ENCODE results near the gene SLC25A25. TPM values are rescaled to one million over a fixed set of nuclear protein-coding genes. Genes with fewer than 3 reads are reported as not detected.

The SLC25A25 gene
- total and polyA plus RNA-seq, 5 experiments from 2014 or later: 12.1 to 18.9 (median 17.8) TPM

DNA sequence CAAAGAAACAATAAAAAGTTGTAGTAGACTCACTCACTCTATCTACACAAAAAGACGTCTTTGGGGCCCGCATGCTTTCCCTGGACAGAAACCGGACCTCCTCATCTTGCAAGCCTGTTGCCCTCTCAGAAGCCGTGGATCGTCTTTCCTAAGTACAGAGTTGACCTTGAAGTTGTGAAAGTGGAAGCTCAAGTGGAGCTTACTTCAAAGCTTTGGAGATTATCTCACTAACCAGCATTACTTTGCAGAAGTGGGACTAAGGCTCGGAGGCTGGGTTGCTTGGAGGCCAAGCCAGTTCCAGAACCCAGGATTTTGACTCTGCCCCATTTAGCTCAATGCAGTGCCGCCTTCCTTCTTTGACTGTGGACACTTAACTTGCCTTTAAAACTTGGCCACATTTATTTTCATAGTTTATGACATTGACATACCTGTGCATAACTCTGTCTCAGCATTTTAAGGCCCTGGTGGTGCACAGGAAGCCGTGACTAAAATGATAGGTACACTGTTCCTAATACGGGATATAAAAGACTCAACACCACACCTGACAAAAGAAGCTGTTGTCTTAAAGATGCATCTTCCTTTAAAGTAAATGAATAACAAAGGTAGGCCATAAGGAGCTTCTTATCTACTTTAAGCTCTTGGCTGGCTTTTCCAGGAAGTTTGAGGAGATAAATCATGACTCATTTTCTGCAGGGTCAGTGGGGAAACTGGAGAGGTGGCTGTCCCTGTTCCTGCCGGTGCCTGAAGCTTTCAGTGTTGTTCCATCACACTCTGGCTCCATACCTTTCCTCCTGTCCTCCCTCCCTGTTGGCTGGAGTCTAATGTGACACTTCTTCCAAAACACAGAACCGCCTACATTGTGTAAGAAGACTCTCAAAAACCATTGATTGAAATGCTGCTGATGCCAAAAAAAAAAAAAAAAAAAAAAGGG, 10.7 kb downstream of the SLC25A25 start:
- H3K27me3 Mint-ChIP-seq: no peaks in the 10 kb centered on the region
- peak overlapping the region in 7 of 10 donors; percentile 26 to 68 (median 39) for H3K4me3 Mint-ChIP-seq
- ATAC-seq (peak in 1 of 2 donors; percentile 28), DNase-seq (no peak)
- POLR2A ChIA-PET: interaction anchor here (0.9 to 2.2 kb wide), 5 partner anchors 11 to 23 kb away, joined by 4 to 9 read pairs (median 4); partner anchors contain the start of genes NAIF1 and SLC25A25
- no peaks in the 10 kb centered on the region for H3K9me3 Mint-ChIP-seq
- H3K36me3 Mint-ChIP-seq: peaks cover 0 to 36% (median 3%) of the 10 kb centered on the region in 3 donors
- H3K27ac Mint-ChIP-seq: peak overlapping the region in 8 of 10 donors; percentile 10 to 90 (median 72)
- H3K4me1 Mint-ChIP-seq: peaks cover 19 to 61% (median 52%) of the 10 kb centered on the region in 4 donors

DNA sequence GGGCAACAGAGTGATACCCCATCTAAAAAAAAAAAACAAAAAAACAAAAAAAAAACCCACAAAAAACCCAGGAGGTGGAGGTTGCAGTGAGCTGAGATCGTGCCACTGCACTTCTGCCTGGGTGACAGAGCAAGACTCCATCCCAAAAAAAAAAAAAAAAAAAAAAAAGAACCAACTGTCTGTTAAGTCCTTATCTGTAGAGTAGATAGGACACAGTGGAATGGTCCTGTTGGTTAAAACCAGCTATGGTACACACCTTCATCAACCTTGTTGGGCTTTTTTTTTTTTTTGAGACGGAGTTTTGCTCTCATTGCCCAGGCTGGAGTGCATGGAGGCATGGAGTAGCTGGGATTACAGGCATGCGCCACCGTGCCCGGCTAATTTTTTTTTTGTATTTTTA, 12.2 kb downstream of the SLC25A25 start:
- no peaks in the 10 kb centered on the region for H3K27me3 Mint-ChIP-seq
- H3K27ac Mint-ChIP-seq: peak overlapping the region in 1 of 10 donors; percentile 81
- H3K4me1 Mint-ChIP-seq: peaks cover 22 to 57% (median 54%) of the 10 kb centered on the region in 4 donors
- DNase-seq: no peak
- H3K36me3 Mint-ChIP-seq: peaks cover 0 to 33% (median 0%) of the 10 kb centered on the region in 3 donors
- H3K4me3 Mint-ChIP-seq: no peak overlapping the region
- no peak for ATAC-seq
- H3K9me3 Mint-ChIP-seq: no peaks in the 10 kb centered on the region
- POLR2A ChIA-PET: interaction anchor here (0.7 to 2.1 kb wide), 2 partner anchors 12 to 18 kb away, joined by 4 to 9 read pairs; no protein-coding TSS in a partner anchor

DNA sequence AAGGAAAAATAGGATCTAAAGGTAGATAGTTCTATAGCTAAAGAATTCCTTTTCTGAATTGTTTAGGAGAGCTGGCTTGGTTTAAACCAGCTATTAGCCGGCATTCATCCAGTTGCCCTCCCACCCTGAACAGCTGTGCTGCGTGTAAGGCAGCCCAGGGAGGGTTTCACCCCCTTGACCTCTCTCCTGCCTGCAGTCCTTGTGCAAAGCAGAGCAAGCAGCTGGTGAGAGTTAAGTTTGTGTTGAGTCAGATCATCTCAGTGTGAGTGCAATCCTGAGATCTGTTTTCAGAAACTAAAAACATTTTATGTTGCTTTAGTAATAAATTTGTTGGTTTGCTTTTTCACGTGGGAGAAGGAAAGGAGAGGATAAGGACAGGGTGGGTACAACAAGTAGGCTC, 13.0 kb downstream of the SLC25A25 start:
- H3K27ac Mint-ChIP-seq: peak overlapping the region; percentile 34 to 90 (median 78)
- H3K36me3 Mint-ChIP-seq: peaks cover 0 to 36% (median 2%) of the 10 kb centered on the region in 3 donors
- POLR2A ChIA-PET: interaction anchor here (0.7 kb wide), 1 partner anchor 10 kb away, joined by 3 read pairs; no protein-coding TSS in a partner anchor
- H3K4me3 Mint-ChIP-seq: peak overlapping the region in 1 of 10 donors; percentile 22
- H3K9me3 Mint-ChIP-seq: no peaks in the 10 kb centered on the region
- no peaks in the 10 kb centered on the region for H3K27me3 Mint-ChIP-seq
- peaks cover 22 to 64% (median 58%) of the 10 kb centered on the region in 4 donors for H3K4me1 Mint-ChIP-seq
- no peak for DNase-seq
- ATAC-seq: no peak

DNA sequence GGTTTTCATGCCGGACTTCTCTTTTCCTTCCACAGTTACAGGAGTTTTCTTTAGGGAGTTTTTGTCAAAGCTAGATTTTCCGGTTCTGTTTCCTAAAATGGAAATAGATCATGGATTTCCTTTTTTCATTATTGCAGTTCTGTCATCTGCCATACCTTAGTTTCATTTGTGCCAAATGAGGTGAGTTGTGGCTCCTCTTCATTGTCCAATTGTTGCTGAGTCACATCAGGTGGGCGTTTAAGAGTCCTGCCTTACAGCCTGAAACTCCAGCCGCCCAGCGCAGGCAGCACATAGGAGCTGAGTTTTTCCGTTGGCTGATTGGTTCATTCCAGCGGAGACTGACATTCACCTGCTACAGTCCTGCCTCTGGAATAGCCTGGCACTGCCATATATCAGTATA, 14.1 kb downstream of the SLC25A25 start:
- Mint-ChIP-seq H3K4me1 (peaks cover 22 to 59% (median 51%) of the 10 kb centered on the region in 4 donors), H3K36me3 (peaks cover 0 to 34% (median 2%) of the 10 kb centered on the region in 3 donors), H3K27me3 (no peaks in the 10 kb centered on the region), H3K27ac (peak overlapping the region in 8 of 10 donors; percentile 72 to 88 (median 80)), H3K4me3 (no peak overlapping the region), H3K9me3 (no peaks in the 10 kb centered on the region)
- no peak for DNase-seq
- POLR2A ChIA-PET: interaction anchor here (2.2 kb wide), 1 partner anchor 11 kb away, joined by 7 read pairs; no protein-coding TSS in a partner anchor
- ATAC-seq: no peak

DNA sequence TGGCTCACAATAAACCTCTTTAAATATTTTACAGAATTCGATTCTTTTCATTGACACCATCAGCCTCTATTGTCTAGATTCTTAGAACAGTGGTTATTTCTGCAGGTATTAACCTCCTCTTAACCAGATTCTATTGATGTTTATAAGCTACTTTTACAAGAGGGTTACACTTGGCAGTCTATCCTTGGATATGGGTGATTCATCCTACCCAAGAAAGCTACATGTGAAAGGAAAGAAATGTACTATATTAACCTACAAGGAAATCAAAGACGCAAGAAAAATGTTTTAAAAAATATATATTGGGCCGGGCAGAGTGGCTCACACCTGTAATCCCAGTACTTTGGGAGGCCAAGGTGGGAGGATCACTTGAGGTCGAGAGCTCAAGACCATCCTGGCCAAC, 16.7 kb downstream of the SLC25A25 start:
- ATAC-seq (no peak), DNase-seq (no peak)
- Mint-ChIP-seq H3K9me3 (no peaks in the 10 kb centered on the region), H3K27ac (peak overlapping the region in 2 of 10 donors; percentile 48 to 80), H3K4me1 (peaks cover 25 to 58% (median 53%) of the 10 kb centered on the region in 4 donors), H3K27me3 (no peaks in the 10 kb centered on the region), H3K4me3 (no peak overlapping the region), H3K36me3 (peaks cover 0 to 25% (median 2%) of the 10 kb centered on the region in 3 donors)
- POLR2A ChIA-PET: interaction anchor here (1.2 to 1.4 kb wide), 3 partner anchors 17 to 133 kb away, joined by 3 to 7 read pairs (median 3); partner anchors contain the start of genes EEIG1, NAIF1 and SLC25A25

DNA sequence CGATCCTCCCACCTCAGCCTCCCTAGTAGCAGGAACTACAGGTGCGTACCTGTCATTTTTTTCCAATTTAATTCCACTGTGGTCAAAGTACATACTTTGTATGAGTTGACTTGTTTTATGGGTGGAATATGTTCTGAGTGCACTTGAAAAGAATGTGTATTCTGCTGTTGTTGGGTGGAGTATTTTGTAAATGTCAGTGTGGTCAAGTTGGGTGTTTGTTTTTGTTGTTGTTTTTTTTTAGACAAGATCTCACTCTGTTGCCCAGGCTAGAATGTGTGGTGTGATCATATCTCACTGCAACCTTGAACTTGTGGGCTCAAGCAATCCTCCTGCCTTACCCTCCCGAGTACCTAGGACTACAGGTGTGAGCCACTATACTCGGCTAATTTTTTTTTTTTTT, 17.9 kb downstream of the SLC25A25 start:
- POLR2A ChIA-PET: interaction anchor here (0.7 kb wide), 2 partner anchors 116 to 301 kb away, joined by 3 to 6 read pairs; no protein-coding TSS in a partner anchor
- Mint-ChIP-seq H3K4me1 (peaks cover 25 to 63% (median 58%) of the 10 kb centered on the region in 4 donors), H3K4me3 (no peak overlapping the region), H3K27ac (peak overlapping the region in 5 of 10 donors; percentile 24 to 61 (median 27)), H3K36me3 (peaks cover 0 to 25% (median 2%) of the 10 kb centered on the region in 3 donors), H3K9me3 (no peaks in the 10 kb centered on the region), H3K27me3 (no peaks in the 10 kb centered on the region)
- ATAC-seq (no peak), DNase-seq (no peak)

DNA sequence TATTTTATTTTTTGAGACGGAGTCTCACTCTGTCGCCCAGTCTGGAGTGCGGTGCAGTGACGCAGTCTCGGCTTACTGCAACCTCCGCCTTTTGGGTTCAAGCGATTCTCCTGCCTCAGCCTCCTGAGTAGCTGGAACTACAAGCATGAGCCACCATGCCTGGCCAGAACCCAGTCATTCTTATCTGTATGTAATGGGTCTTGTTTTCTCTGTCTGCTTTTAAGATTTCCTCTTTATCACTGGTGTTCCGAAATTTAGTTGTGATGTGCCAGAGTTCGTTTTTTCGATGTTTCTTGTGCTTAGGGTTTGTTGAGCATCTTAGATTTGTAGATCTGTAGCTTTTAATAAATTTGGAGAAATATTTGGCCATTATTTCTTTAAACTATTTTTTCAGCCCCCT, 19.2 kb downstream of the SLC25A25 start:
- Mint-ChIP-seq H3K4me1 (peaks cover 28 to 63% (median 58%) of the 10 kb centered on the region in 4 donors), H3K4me3 (peak overlapping the region in 2 of 10 donors; percentile 8 to 68), H3K27me3 (no peaks in the 10 kb centered on the region), H3K9me3 (no peaks in the 10 kb centered on the region), H3K36me3 (peaks cover 0 to 18% (median 2%) of the 10 kb centered on the region in 3 donors), H3K27ac (peak overlapping the region in 8 of 10 donors; percentile 50 to 88 (median 68))
- POLR2A ChIA-PET: interaction anchor here (1.5 to 2.9 kb wide), 4 partner anchors 12 to 144 kb away, joined by 3 to 15 read pairs (median 4); partner anchors contain the start of genes NAIF1 and SLC25A25
- no peak for DNase-seq
- ATAC-seq: no peak

DNA sequence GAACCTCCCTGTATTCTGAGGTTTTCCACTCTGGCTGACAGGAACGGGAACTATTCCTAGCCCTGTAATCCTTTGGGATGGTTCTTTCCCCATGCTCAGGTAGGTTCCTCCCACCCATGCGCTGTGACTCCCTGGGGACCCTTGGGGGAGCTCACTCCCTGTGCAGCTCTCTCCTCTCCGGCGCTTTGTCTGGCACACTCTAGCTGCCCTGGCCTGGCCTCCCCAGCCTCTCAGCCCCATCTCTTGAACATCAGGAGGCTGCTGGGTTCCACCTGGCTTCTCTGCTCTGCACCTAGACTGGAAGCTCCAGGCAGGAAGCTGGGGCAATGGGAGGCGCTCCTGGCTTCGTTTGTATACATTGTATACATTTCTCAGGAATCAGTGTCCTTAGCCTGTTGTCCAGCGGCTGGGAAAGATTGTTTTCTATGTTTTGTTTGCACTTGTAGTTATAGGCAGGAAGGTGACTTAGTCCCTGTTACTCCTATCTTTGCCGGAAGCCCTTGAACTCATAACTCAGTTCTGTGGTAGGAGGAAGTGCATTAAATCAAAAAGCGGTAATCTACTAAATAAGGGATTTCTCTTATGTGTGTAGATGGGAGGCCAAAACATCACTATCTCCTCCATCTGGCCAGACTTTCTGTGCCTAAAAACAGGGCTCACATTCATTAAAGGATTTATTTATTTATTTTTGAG, 20.4 kb downstream of the SLC25A25 start:
- ATAC-seq: peak; percentile 18 to 34
- Mint-ChIP-seq H3K36me3 (peaks cover 0 to 17% (median 2%) of the 10 kb centered on the region in 3 donors), H3K9me3 (no peaks in the 10 kb centered on the region), H3K27me3 (no peaks in the 10 kb centered on the region), H3K4me1 (peaks cover 34 to 74% (median 69%) of the 10 kb centered on the region in 4 donors), H3K4me3 (peak overlapping the region in 9 of 10 donors; percentile 24 to 70 (median 59)), H3K27ac (peak overlapping the region; percentile 61 to 89 (median 78))
- DNase-seq: peak in 2 of 10 donors; percentile 32 to 38
- POLR2A ChIA-PET: interaction anchor here (0.6 to 2.9 kb wide), 10 partner anchors 11 to 644 kb away, joined by 3 to 15 read pairs (median 4); partner anchors contain the start of genes NAIF1 and SLC25A25

DNA sequence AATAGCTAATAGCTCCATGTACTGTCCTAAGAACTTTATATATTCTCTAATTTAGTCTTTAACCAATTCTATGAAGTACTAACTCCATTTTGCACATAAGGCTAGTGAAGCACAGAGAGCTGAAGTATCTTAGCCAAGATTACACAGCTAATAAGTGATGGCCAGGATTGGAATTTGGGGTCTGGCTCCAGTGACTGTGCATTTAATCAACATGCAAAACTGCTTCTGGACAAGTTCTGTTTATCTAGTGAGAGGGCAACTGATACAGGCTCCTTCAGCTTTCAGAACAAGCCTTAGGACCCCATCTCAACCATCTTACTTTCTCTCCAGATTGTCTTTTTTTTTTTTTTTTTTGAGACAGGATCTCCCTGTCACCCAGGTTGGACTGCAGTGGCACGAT, 21.3 kb downstream of the SLC25A25 start:
- DNase-seq: no peak
- POLR2A ChIA-PET: interaction anchor here (0.7 to 2.9 kb wide), 5 partner anchors 11 to 21 kb away, joined by 3 to 15 read pairs (median 3); partner anchors contain the start of genes NAIF1 and SLC25A25
- Mint-ChIP-seq H3K36me3 (peaks cover 0 to 15% (median 2%) of the 10 kb centered on the region in 3 donors), H3K4me1 (peaks cover 33 to 75% (median 72%) of the 10 kb centered on the region in 4 donors), H3K27ac (peak overlapping the region in 9 of 10 donors; percentile 56 to 95 (median 86)), H3K4me3 (peak overlapping the region in 2 of 10 donors; percentile 65 to 80), H3K9me3 (no peaks in the 10 kb centered on the region), H3K27me3 (no peaks in the 10 kb centered on the region)
- ATAC-seq: no peak

DNA sequence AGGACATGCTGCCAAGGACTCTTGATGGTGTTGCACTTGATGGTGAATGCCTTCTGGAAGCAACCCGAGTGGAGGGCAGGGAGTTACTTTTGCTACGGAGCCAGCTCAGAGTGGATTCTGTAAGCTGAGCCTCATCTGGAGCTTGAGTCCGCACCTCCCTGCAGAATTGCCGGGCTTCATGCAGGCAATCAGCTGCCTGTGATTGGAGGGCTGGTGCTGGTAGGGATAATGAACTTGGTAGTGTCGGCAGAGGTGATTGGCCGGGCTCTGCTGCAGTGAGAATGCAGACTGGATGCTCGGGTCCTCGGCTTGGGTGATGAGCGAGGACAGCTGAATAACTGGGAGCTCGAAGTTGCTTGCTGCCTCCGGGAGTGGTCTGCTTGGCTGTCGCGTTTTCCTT, 23.1 kb downstream of the SLC25A25 start:
- DNase-seq: no peak

DNA sequence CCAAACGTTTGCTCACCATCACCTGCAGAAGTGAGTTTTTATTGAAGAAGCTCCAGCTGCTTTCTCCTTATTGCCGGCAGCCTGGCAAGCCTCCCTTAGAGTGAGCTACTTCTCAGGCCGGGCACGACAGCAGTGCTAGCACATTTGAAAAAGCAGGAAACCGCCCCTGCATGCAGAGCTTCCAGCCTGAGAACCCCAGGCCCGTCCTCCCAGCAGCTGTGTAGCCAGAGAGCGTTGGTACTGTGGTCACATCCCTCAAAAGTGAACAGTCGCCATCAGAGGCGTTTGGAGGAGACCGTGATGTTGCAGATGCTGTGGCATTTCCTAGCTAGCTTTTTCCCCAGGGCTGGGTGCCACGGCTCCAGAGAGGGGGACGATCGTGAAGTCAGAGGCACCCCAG, 23.5 kb downstream of the SLC25A25 start:
- peak overlapping the region; percentile 73 to 92 (median 84) for H3K4me3 Mint-ChIP-seq
- no peaks in the 10 kb centered on the region for H3K9me3 Mint-ChIP-seq
- peak overlapping the region; percentile 90 to 99 (median 95) for H3K27ac Mint-ChIP-seq
- POLR2A ChIA-PET: interaction anchor here (0.7 to 5.0 kb wide), 15 partner anchors 9 to 111 kb away, joined by 3 to 54 read pairs (median 5); partner anchors contain the start of genes EEIG1, NAIF1 and SLC25A25
- DNase-seq (no peak), ATAC-seq (no peak)
- peaks cover 0 to 17% (median 3%) of the 10 kb centered on the region in 3 donors for H3K36me3 Mint-ChIP-seq
- no peaks in the 10 kb centered on the region for H3K27me3 Mint-ChIP-seq
- peaks cover 43 to 81% (median 76%) of the 10 kb centered on the region in 4 donors for H3K4me1 Mint-ChIP-seq

More for the DNA sequence above, 23.1 kb downstream of the SLC25A25 start:
- POLR2A ChIA-PET: interaction anchor here (0.7 to 5.0 kb wide), 10 partner anchors 9 to 111 kb away, joined by 3 to 54 read pairs (median 4); partner anchors contain the start of genes EEIG1, NAIF1 and SLC25A25
- Mint-ChIP-seq H3K36me3 (peaks cover 0 to 17% (median 3%) of the 10 kb centered on the region in 3 donors), H3K4me1 (peaks cover 41 to 77% (median 73%) of the 10 kb centered on the region in 4 donors), H3K4me3 (peak overlapping the region in 9 of 10 donors; percentile 16 to 92 (median 79)), H3K9me3 (no peaks in the 10 kb centered on the region), H3K27ac (peak overlapping the region; percentile 62 to 98 (median 94)), H3K27me3 (no peaks in the 10 kb centered on the region)
- no peak for ATAC-seq
